Measurements from ENCODE around the gene ERBB3.
A peak's percentile ranks its signal among the peaks of the same experiment; 100 is the strongest.

Gene ERBB3

GRCh38 chr12:56078427-56078826, 1.5 kb upstream of the ERBB3 start:
- Mint-ChIP-seq H3K27ac (no peak overlapping the region), H3K4me1 (peaks cover 27% of the 10 kb centered on the region), H3K27me3 (ENCODE audit: low read depth, poor library complexity) (peaks cover 27% of the 10 kb centered on the region), H3K36me3 (ENCODE audit: low read depth) (no peaks in the 10 kb centered on the region), H3K4me3 (peak overlapping the region; percentile 81), H3K9me3 (peaks cover 7% of the 10 kb centered on the region)
- TF ChIP-seq, protein P1, sequence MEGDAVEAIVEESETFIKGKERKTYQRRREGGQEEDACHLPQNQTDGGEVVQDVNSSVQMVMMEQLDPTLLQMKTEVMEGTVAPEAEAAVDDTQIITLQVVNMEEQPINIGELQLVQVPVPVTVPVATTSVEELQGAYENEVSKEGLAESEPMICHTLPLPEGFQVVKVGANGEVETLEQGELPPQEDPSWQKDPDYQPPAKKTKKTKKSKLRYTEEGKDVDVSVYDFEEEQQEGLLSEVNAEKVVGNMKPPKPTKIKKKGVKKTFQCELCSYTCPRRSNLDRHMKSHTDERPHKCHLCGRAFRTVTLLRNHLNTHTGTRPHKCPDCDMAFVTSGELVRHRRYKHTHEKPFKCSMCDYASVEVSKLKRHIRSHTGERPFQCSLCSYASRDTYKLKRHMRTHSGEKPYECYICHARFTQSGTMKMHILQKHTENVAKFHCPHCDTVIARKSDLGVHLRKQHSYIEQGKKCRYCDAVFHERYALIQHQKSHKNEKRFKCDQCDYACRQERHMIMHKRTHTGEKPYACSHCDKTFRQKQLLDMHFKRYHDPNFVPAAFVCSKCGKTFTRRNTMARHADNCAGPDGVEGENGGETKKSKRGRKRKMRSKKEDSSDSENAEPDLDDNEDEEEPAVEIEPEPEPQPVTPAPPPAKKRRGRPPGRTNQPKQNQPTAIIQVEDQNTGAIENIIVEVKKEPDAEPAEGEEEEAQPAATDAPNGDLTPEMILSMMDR (IDR thresholded peaks at IDR 0.05): no peak
- DNase-seq: no peak

- TF ChIP-seq, protein P1 (IDR thresholded peaks at IDR 0.05): peak; percentile 63
- H3K27ac Mint-ChIP-seq: no peak overlapping the region
- peak; percentile 89 for DNase-seq
Observed at GRCh38 chr12:56078931-56079722, 838 bp upstream of the ERBB3 start.

DNA sequence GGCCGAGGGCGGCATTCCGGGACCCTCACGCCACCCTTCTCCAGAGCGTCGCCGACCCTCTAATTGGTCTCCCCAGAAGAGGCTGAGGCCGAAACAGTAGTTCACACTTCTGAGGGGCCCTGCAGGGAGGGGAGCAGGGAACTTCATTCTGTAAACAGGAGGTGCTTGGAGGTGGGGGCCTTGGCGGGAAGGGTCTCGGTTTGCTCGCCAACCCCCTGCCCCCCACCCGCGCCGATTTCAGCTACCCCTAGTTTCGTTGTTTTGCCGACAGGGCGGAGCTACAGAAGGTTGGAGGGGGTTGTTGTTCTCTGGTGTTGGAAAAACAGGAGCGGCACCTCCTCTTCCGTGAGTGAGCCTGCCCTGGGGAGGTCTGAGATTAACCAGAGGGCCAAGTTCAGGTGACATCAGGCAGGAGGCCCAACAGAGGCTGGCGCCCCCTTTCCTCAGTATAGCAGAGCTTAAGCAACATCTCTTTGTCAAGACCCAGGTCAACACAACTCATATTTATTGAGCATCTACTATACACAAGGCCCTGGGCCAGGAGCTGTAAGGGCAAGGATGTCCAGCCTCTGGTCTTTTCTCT, 682 bp downstream of the ERBB3 start:
- peaks cover 38% of the 10 kb centered on the region for H3K4me1 Mint-ChIP-seq
- H3K27ac Mint-ChIP-seq: no peak overlapping the region
- DNase-seq: no peak
- no peaks in the 10 kb centered on the region for H3K36me3 Mint-ChIP-seq (ENCODE audit: low read depth)
- peaks cover 4% of the 10 kb centered on the region for H3K9me3 Mint-ChIP-seq
- TF ChIP-seq, protein P1 (IDR thresholded peaks at IDR 0.05): no peak
- H3K27me3 Mint-ChIP-seq (ENCODE audit: low read depth, poor library complexity): peaks cover 28% of the 10 kb centered on the region
- peak overlapping the region; percentile 81 for H3K4me3 Mint-ChIP-seq

More at GRCh38 chr12:56078931-56079722, 838 bp upstream of the ERBB3 start:
- Mint-ChIP-seq H3K9me3 (peaks cover 6% of the 10 kb centered on the region), H3K4me1 (peaks cover 34% of the 10 kb centered on the region), H3K36me3 (ENCODE audit: low read depth) (no peaks in the 10 kb centered on the region), H3K27me3 (ENCODE audit: low read depth, poor library complexity) (peaks cover 25% of the 10 kb centered on the region), H3K4me3 (peak overlapping the region; percentile 81)

DNA sequence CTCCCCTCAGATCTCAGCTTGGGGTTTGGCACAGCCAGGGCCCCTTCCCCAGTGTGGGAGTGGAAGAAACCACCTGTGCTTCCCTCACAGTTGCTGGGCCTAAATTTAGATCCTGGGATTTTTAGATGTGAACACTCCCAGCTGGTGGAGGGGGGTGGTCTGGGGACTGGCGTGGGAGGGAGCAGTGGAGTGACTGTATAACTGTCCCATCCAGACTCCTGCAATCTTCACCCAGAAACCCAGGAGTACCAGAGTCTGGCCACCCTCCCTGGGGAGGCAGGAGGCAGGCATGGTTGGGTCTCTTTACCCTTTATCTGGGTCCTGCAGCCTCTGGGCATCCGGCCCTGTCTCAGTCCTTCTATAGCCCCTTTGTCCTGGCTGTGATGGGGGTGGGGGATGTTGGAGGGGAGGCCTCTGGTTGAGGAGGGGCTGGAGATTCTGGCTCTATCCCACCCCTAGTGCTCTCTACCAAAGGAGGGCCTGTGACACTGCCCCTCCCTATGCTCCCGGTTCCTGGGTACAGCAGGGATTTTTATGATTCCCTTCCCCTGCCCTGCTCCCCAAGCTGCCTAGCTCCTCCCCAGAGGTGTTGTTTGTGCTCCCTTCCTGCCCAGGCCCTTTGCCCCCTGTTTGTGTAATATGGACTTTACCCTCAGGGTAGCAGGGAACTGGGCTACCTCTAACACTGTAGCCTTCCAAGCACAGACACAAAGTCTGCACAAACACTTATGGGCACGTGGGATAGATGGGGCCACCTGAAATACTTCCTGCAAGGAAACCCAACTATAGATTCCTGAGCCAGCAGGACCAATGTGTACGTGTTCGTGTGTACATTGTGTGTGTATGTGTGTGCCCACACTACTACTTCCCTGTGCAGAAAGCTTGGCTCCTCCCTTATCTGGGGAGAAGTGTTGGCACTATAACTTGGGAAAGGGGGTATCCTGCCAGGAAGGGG, 1.7 kb downstream of the ERBB3 start:
- no peak for DNase-seq
- H3K4me3 Mint-ChIP-seq: peak overlapping the region; percentile 81
- H3K36me3 Mint-ChIP-seq (ENCODE audit: low read depth): no peaks in the 10 kb centered on the region
- no peak overlapping the region for H3K27ac Mint-ChIP-seq
- TF ChIP-seq, protein P1 (IDR thresholded peaks at IDR 0.05): no peak
- peaks cover 31% of the 10 kb centered on the region for H3K27me3 Mint-ChIP-seq (ENCODE audit: low read depth, poor library complexity)
- H3K9me3 Mint-ChIP-seq: peaks cover 2% of the 10 kb centered on the region
- peaks cover 38% of the 10 kb centered on the region for H3K4me1 Mint-ChIP-seq

DNA sequence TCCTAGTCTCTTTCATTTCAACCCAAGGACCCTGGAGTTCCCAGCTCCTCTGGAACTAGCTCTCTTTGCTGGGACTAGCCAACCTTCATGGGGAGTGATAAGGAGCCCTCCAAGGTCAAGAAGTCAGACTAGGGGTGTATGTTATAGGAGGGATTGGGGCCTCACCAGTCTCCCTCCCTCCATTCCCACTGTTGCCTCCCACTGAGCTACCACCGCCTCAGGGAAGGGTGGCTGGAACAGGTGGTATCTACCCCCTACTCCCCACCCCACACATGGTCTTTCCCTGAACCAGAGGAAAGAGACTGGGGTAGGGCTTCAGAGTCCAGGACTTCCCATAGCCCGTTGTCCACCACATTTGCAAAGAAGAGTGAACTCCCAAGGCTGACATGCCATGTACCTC, 2.4 kb downstream of the ERBB3 start:
- H3K36me3 Mint-ChIP-seq (ENCODE audit: low read depth): no peaks in the 10 kb centered on the region
- peaks cover 31% of the 10 kb centered on the region for H3K27me3 Mint-ChIP-seq (ENCODE audit: low read depth, poor library complexity)
- no peaks in the 10 kb centered on the region for H3K9me3 Mint-ChIP-seq
- no peak for DNase-seq
- H3K4me3 Mint-ChIP-seq: no peak overlapping the region
- TF ChIP-seq, protein P1 (IDR thresholded peaks at IDR 0.05): no peak
- H3K27ac Mint-ChIP-seq: no peak overlapping the region
- H3K4me1 Mint-ChIP-seq: peaks cover 38% of the 10 kb centered on the region

Measured in nephron progenitor cell (in vitro differentiated cells).